Measurements from ENCODE around the gene IGFL3. TPM values are rescaled to one million over a fixed set of nuclear protein-coding genes. Genes with fewer than 3 reads are reported as not detected.
"Not testable (repeated sequence)": the region's sequence is repeated elsewhere in the genome, so short reads cannot be mapped to it uniquely, and the experiment has no call there.

The IGFL3 gene
- total RNA-seq, 4 donors from 2014 or later, result not detected

DNA sequence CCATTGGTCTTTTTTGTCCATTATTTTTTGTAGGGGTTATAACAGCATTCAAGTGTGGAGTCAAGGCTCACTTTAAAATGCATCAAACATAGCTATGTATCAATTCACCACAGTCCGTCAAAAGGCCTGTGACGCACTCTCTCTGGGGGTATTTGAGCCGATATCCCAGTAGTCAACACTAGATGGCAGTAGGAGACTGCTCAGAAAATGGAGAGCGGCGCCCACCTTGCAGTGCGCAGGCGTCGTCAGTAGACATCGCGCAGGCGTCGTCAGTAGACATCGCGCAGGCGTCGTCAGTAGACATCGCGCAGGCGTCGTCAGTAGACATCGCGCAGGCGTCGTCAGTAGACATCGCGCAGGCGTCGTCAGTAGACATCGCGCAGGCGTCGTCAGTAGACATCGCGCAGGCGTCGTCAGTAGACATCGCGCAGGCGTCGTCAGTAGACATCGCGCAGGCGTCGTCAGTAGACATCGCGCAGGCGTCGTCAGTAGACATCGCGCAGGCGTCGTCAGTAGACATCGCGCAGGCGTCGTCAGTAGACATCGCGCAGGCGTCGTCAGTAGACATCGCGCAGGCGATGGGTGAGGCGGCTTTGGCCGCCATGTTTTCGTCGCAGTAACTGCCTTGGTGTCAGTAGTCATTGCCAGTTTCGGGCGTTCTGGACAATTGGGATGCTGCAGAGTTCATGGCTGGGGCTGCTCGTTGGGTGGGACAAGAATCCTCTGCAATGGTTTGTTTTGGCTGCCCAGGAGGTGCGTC is 45.7 kb downstream of the IGFL3 start:
- H3K36me3 ChIP-seq, H3K4me3 ChIP-seq, ATAC-seq: not testable (repeated sequence)
- WGBS, 2 donors (ENCODE audit: low coverage in 1 of 2), result 10 to 19% methylated on average over 2 to 11 of the region's 71 CpGs
- peak in 2 of 4 experiments; percentile 37 to 59 for TF ChIP-seq CTCF (IDR thresholded peaks at IDR 0.05)
- peaks cover 0 to 11% (median 4%) of the 10 kb centered on the region in 3 donors for H3K4me1 ChIP-seq
- peak overlapping the region in 1 of 4 donors; percentile 8 for H3K27ac ChIP-seq
- peaks cover 78% of the 10 kb centered on the region for H3K27me3 ChIP-seq
- peaks cover 0 to 12% (median 0%) of the 10 kb centered on the region in 3 donors for H3K9me3 ChIP-seq

GRCh38 chr19:46077815-46078167 is 46.7 kb downstream of the IGFL3 start:
- Histone ChIP-seq H3K36me3 (no peaks in the 10 kb centered on the region), H3K27ac (no peak overlapping the region), H3K9me3 (peaks cover 0 to 12% (median 0%) of the 10 kb centered on the region in 3 donors), H3K4me3 (no peak overlapping the region), H3K4me1 (peaks cover 0 to 11% (median 4%) of the 10 kb centered on the region in 3 donors), H3K27me3 (peaks cover 85% of the 10 kb centered on the region)
- TF ChIP-seq EP300 (IDR thresholded peaks at IDR 0.05), result no peak
- TF ChIP-seq POLR2AphosphoS5 (IDR thresholded peaks at IDR 0.05), result no peak
- TF ChIP-seq POLR2A (IDR thresholded peaks at IDR 0.05), result no peak
- no peak for TF ChIP-seq CTCF (IDR thresholded peaks at IDR 0.05)
- no peak for ATAC-seq
- 15 to 17% methylated on average over 5 to 6 of the region's 6 CpGs for WGBS, 2 donors (ENCODE audit: low coverage in 1 of 2)

DNA sequence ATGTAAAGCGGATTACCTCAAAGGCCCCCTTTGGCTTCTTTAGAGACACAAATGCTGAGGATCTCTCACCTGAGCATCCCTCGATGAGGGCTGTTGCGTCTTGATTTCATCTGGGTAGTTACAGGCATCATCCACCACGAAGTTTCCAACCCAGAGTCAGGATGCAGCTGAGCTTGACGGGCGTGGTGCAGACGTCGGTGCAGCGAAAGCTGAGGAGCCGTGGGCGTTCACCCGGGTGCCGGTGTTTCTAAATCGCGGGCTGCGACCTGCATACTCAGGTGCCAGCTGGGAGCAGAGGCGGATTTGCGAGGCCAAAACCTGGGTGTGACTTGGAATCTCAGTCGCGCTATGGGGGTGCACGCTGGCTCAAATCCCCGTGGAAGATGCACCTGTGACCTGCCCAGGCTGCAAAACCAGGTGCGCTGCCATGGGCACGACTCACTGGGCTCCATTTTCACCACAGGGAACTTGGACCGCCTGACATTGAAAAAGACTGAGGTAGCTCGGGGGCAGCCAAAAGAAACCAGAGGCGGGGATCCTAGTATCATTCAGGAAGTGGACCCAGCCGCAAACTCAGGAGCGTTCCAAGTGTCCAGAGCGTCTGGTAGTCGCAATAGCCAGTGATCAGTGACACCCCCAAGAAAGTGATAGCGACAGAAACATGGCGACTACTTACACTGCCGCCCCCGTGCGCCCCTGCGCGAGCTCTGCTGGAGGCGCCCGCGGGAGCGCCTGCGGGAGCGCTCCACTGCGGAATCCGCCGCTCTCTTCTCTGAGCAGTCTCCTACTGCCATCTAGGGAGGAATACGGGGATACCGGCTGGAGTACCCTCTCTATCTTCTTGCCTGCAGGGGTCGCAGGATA is 47.3 kb downstream of the IGFL3 start:
- no peak for ATAC-seq
- Histone ChIP-seq H3K27me3 (peaks cover 91% of the 10 kb centered on the region), H3K36me3 (no peaks in the 10 kb centered on the region), H3K27ac (no peak overlapping the region), H3K9me3 (peaks cover 0 to 12% (median 0%) of the 10 kb centered on the region in 3 donors), H3K4me3 (peak overlapping the region in 1 of 2 donors; percentile 25), H3K4me1 (peaks cover 0 to 11% (median 4%) of the 10 kb centered on the region in 3 donors)
- 0% methylated on average over 6 of the region's 50 CpGs; no CpG with 5 or more reads in 1 of the 2 donors for WGBS, 2 donors (ENCODE audit: low coverage in 1 of 2)
- TF ChIP-seq POLR2AphosphoS5 (IDR thresholded peaks at IDR 0.05), result no peak
- peak in 3 of 4 experiments; percentile 18 to 56 (median 37) for TF ChIP-seq CTCF (IDR thresholded peaks at IDR 0.05)
- TF ChIP-seq POLR2A (IDR thresholded peaks at IDR 0.05), result no peak
- TF ChIP-seq EP300 (IDR thresholded peaks at IDR 0.05), result no peak

- ATAC-seq, result no peak
- 16 to 35% methylated on average over 7 to 9 of the region's 9 CpGs for WGBS, 2 donors (ENCODE audit: low coverage in 1 of 2)
- TF ChIP-seq POLR2AphosphoS5 (IDR thresholded peaks at IDR 0.05) (no peak), EP300 (IDR thresholded peaks at IDR 0.05) (no peak), POLR2A (IDR thresholded peaks at IDR 0.05) (no peak), CTCF (IDR thresholded peaks at IDR 0.05) (no peak)
- Histone ChIP-seq H3K4me3 (no peak overlapping the region), H3K9me3 (peaks cover 0 to 12% (median 0%) of the 10 kb centered on the region in 3 donors), H3K27me3 (peaks cover 94% of the 10 kb centered on the region), H3K4me1 (peaks cover 0 to 11% (median 4%) of the 10 kb centered on the region in 3 donors), H3K36me3 (no peaks in the 10 kb centered on the region), H3K27ac (no peak overlapping the region)
Observed at GRCh38 chr19:46076031-46076880, 48.2 kb downstream of the IGFL3 start.

Measured in gastroesophageal sphincter (tissue), 4 donors.